Caco-2 (cell line): Measurements from ENCODE around the gene MYO16. TPM values are rescaled to one million over a fixed set of nuclear protein-coding genes. Genes with fewer than 3 reads are reported as not detected.

Experiments used
- BruUV-seq: library from RNA; stranded (reverse); fragments of 400-500 nt; replicated peaks from 2 replicates; lab custom pipeline; 2021; lab: Mats Ljungman, UMichigan
- CTCF ChIA-PET: fragments of 300-600 bp; sonication (Branson Sonifier 250); formaldehyde crosslinking; loops from one replicate; lab custom pipeline; 2022; ENCODE audit warnings: antibody characterized with exemption; lab: Charles Lee
- POLR2A ChIA-PET: fragments of 300-600 bp; sonication (Branson Sonifier 250); formaldehyde crosslinking; loops from one replicate; lab custom pipeline; 2022; ENCODE audit warnings: antibody characterized with exemption; lab: Charles Lee
- DNase-seq, 2 experiments: peaks; one replicate each; pipeline versions ENCODE4 v3.0.0 to v3.0.0-alpha.2; 2020 to 2022
- H3K27me3 ChIP-seq: replicated peaks from 2 replicates; pipeline ENCODE4 v1.6.0; 2011; ENCODE audit warnings: low read length; ENCODE audit not compliant: control insufficient read depth, insufficient read depth
- H3K36me3 ChIP-seq: 2 replicates; pipeline ENCODE4 v1.5.1; 2011; ENCODE audit warnings: low read length; ENCODE audit not compliant: control insufficient read depth, insufficient read depth
- H3K4me1 ChIP-seq: fragments of 250-450 bp; sonication (Bioruptor Pico); 2 replicates; pipeline ENCODE4 v1.5.1; 2020; ENCODE audit warnings: mild to moderate bottlenecking
- H3K4me3 ChIP-seq: 2 replicates; pipeline ENCODE4 v1.5.1; 2011; ENCODE audit warnings: low read depth, mild to moderate bottlenecking, control low read depth, low read length
- H3K9me3 ChIP-seq: fragments of 250-450 bp; sonication (Bioruptor Pico); 2 replicates; pipeline ENCODE4 v1.5.1; 2020; ENCODE audit warnings: mild to moderate bottlenecking, moderate library complexity
- H3K27ac Mint-ChIP-seq: one replicate; pipeline ENCODE4 v1.8.0; 2022; ENCODE audit warnings: mixed read lengths; ENCODE audit not compliant: unreplicated experiment
- H3K27me3 Mint-ChIP-seq: one replicate; pipeline ENCODE4 v1.8.0; 2022; ENCODE audit warnings: mixed read lengths; ENCODE audit not compliant: insufficient read depth, unreplicated experiment
- H3K36me3 Mint-ChIP-seq: one replicate; pipeline ENCODE4 v1.8.0; 2022; ENCODE audit warnings: mild to moderate bottlenecking, mixed read lengths; ENCODE audit not compliant: insufficient read depth, unreplicated experiment
- H3K4me1 Mint-ChIP-seq: one replicate; pipeline ENCODE4 v1.8.0; 2022; ENCODE audit warnings: low read depth, mixed read lengths; ENCODE audit not compliant: unreplicated experiment
- H3K4me3 Mint-ChIP-seq: one replicate; pipeline ENCODE4 v1.8.0; 2022; ENCODE audit warnings: mild to moderate bottlenecking, moderate library complexity, mixed read lengths; ENCODE audit not compliant: unreplicated experiment
- H3K9me3 Mint-ChIP-seq: one replicate; pipeline ENCODE4 v1.8.0; 2022; ENCODE audit warnings: mixed read lengths; ENCODE audit not compliant: unreplicated experiment
- CTCF ChIP-seq, 2 experiments: fragments of 200-600 bp in 1 of 2; IDR thresholded peaks; 1 replicate in 1 of 2; 2 replicates in 1 of 2; pipeline versions ENCODE4 v1.5.1 to v1.8.0; 2011 to 2022; ENCODE audit warnings: antibody characterized with exemption in 1 of 2, control low read depth in 1 of 2, inconsistent platforms in 1 of 2, low read depth in 1 of 2, low read length in 1 of 2, mild to moderate bottlenecking in 1 of 2, moderate library complexity in 1 of 2; ENCODE audit not compliant: insufficient read depth in 1 of 2, severe bottlenecking in 1 of 2, unreplicated experiment in 1 of 2
- intact Hi-C: fragments of 100-400 bp; cut with micrococcal nuclease; formaldehyde crosslinking; loops from one replicate; pipeline ENCODE4 v1.10.0; 2022; ENCODE audit not compliant: unreplicated experiment
- total RNA-seq: library from RNA; stranded (reverse); gene quantifications from 2 replicates; pipeline ENCODE4 v1.2.3, GENCODE V29; 2022

Gene MYO16
- total RNA-seq, 1 experiment from 2014 or later, result not detected

GRCh38 chr13:108747843-108748242 is 118.4 kb downstream of the MYO16 start:
- no peaks in the 10 kb centered on the region for H3K27me3 Mint-ChIP-seq
- no peak overlapping the region for H3K27ac Mint-ChIP-seq
- no peaks in the 10 kb centered on the region for H3K36me3 ChIP-seq
- no peaks in the 10 kb centered on the region for H3K4me1 Mint-ChIP-seq
- intact Hi-C loops, result no loop called here
- no peaks in the 10 kb centered on the region for H3K9me3 Mint-ChIP-seq
- H3K4me3 ChIP-seq, result no peak overlapping the region
- no TSS peak for BruUV-seq
- no peak for DNase-seq
- no peaks in the 10 kb centered on the region for H3K9me3 ChIP-seq
- H3K4me1 ChIP-seq, result no peaks in the 10 kb centered on the region
- H3K27me3 ChIP-seq, result no peaks in the 10 kb centered on the region
- POLR2A ChIA-PET, result no interaction called here
- H3K36me3 Mint-ChIP-seq, result no peaks in the 10 kb centered on the region
- no peak for TF ChIP-seq CTCF (IDR thresholded peaks at IDR 0.05; ENCODE audit: insufficient read depth in 1 of 2, low read depth in 1 of 2, low read length in 1 of 2, severe bottlenecking in 1 of 2, unreplicated experiment in 1 of 2)
- no peak overlapping the region for H3K4me3 Mint-ChIP-seq
- CTCF ChIA-PET, result no interaction called here

DNA sequence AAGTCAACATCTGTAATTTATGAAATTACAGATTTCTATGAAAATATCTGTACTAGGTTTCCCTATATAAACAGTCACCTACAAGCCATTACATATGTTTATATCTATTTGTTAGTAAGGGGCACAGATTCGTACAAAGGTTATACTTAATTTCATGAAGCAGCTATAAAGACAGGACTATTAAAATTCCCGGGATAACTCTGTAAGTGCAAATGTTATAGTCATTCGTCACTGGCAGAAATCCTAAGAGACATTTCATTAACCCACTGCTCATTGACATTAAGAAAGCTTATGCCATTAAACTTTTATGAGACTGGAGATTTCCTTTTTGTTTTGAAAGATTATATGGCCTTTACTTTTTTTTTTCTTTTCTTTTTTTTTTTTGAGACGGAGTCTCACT is 122.9 kb downstream of the MYO16 start:
- CTCF ChIA-PET, result no interaction called here
- Mint-ChIP-seq H3K4me1 (no peaks in the 10 kb centered on the region), H3K9me3 (no peaks in the 10 kb centered on the region), H3K27ac (no peak overlapping the region), H3K4me3 (no peak overlapping the region), H3K36me3 (no peaks in the 10 kb centered on the region), H3K27me3 (no peaks in the 10 kb centered on the region)
- H3K27me3 ChIP-seq, result no peaks in the 10 kb centered on the region
- no peaks in the 10 kb centered on the region for H3K9me3 ChIP-seq
- POLR2A ChIA-PET, result no interaction called here
- H3K4me1 ChIP-seq, result no peaks in the 10 kb centered on the region
- H3K4me3 ChIP-seq, result no peak overlapping the region
- no TSS peak for BruUV-seq
- no peak for DNase-seq
- no peak for TF ChIP-seq CTCF (IDR thresholded peaks at IDR 0.05; ENCODE audit: insufficient read depth in 1 of 2, low read depth in 1 of 2, low read length in 1 of 2, severe bottlenecking in 1 of 2, unreplicated experiment in 1 of 2)
- no peaks in the 10 kb centered on the region for H3K36me3 ChIP-seq
- intact Hi-C loops, result no loop called here

GRCh38 chr13:108755083-108755482 is 125.7 kb downstream of the MYO16 start:
- H3K4me1 Mint-ChIP-seq, result no peaks in the 10 kb centered on the region
- Histone ChIP-seq H3K4me1 (no peaks in the 10 kb centered on the region), H3K9me3 (no peaks in the 10 kb centered on the region), H3K36me3 (no peaks in the 10 kb centered on the region), H3K27me3 (no peaks in the 10 kb centered on the region), H3K4me3 (no peak overlapping the region)
- DNase-seq, result no peak
- TF ChIP-seq CTCF (IDR thresholded peaks at IDR 0.05; ENCODE audit: insufficient read depth in 1 of 2, low read depth in 1 of 2, low read length in 1 of 2, severe bottlenecking in 1 of 2, unreplicated experiment in 1 of 2), result no peak
- H3K27me3 Mint-ChIP-seq, result no peaks in the 10 kb centered on the region
- H3K9me3 Mint-ChIP-seq, result no peaks in the 10 kb centered on the region
- H3K36me3 Mint-ChIP-seq, result no peaks in the 10 kb centered on the region
- H3K27ac Mint-ChIP-seq, result no peak overlapping the region
- BruUV-seq, result no TSS peak
- H3K4me3 Mint-ChIP-seq, result no peak overlapping the region
- ChIA-PET POLR2A (no interaction called here), CTCF (no interaction called here)
- intact Hi-C loops, result no loop called here
